Lower leg skin (tissue), 3 donors: ENCODE results near the gene TLCD3A.

ENCODE experiments used
- CTCF ChIP-seq, 3 donors: fragments of 450-650 bp; IDR thresholded peaks; one replicate each; pipeline ENCODE4 v1.5.1; 2016; ENCODE audit warnings: antibody characterized with exemption in 3 of 3, mild to moderate bottlenecking in 3 of 3, moderate library complexity in 2 of 3
- POLR2A ChIP-seq, 2 donors: fragments of 450-650 bp; IDR thresholded peaks; one replicate each; pipeline ENCODE4 v1.6.1; 2016 to 2017; ENCODE audit warnings: antibody characterized with exemption in 2 of 2, mild to moderate bottlenecking in 1 of 2, moderate library complexity in 1 of 2

GRCh38 chr17:733743-734142 lies 1.3 kb downstream of the TLCD3A start:
- TF ChIP-seq CTCF (IDR thresholded peaks at IDR 0.05) (no peak), POLR2A (IDR thresholded peaks at IDR 0.05) (no peak)
